CMK (cell line): ENCODE data around the gene SPTBN4.

Experiments used
- DNase-seq: peaks from one replicate; pipeline ENCODE4 v3.0.0-alpha.2; 2010; ENCODE audit warnings: low read depth

The SPTBN4 gene

DNA sequence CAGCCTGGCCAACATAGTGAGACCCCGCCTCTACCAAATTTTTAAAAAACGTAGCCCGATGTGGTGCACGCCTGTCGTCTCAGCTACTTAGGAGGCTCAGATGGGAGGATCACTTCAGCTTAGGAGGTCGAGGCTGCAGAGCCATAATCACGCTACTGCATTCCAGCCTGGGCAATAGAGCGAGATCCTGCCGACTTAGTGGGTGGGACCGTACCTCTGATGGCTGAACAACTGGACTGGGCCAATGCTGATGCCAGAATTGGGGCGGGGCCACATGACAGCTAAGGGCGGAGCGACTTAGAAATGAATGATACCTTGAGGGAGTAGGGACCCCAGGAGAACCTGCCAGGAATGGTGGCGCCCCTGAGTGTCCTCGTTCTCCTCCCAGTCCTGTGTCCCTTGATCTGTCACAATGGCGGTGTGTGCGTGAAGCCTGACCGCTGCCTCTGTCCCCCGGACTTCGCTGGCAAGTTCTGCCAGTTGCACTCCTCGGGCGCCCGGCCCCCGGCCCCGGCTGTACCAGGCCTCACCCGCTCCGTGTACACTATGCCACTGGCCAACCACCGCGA lies 137.9 kb downstream of the SPTBN4 start:
- no peak for DNase-seq

DNA sequence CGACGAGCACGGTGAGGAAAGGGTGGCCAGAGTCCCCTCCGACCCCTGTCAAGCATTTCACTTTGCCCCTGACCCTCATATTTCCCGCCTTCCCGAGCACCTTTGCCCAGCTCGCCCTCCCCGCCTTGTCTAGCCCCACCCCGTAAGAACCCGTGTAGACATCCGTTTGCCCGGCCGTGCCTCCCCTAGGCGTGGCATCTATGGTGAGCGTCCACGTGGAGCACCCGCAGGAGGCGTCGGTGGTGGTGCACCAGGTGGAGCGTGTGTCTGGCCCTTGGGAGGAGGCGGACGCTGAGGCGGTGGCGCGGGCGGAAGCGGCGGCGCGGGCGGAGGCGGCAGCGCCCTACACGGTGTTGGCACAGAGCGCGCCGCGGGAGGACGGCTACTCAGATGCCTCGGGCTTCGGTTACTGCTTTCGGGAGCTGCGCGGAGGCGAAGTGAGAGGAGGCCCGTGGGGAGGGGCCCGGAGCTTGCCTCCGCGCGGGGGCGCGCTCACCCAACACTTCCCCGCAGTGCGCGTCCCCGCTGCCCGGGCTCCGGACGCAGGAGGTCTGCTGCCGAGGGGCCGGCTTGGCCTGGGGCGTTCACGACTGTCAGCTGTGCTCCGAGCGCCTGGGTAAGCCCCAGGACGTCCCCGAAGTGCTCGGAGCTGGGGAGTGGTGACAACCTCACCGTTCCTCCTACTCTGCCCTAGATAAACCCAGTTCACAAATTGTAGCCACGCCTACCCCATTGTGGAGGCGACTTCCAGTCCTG lies 138.6 kb downstream of the SPTBN4 start:
- DNase-seq, result no peak

DNA sequence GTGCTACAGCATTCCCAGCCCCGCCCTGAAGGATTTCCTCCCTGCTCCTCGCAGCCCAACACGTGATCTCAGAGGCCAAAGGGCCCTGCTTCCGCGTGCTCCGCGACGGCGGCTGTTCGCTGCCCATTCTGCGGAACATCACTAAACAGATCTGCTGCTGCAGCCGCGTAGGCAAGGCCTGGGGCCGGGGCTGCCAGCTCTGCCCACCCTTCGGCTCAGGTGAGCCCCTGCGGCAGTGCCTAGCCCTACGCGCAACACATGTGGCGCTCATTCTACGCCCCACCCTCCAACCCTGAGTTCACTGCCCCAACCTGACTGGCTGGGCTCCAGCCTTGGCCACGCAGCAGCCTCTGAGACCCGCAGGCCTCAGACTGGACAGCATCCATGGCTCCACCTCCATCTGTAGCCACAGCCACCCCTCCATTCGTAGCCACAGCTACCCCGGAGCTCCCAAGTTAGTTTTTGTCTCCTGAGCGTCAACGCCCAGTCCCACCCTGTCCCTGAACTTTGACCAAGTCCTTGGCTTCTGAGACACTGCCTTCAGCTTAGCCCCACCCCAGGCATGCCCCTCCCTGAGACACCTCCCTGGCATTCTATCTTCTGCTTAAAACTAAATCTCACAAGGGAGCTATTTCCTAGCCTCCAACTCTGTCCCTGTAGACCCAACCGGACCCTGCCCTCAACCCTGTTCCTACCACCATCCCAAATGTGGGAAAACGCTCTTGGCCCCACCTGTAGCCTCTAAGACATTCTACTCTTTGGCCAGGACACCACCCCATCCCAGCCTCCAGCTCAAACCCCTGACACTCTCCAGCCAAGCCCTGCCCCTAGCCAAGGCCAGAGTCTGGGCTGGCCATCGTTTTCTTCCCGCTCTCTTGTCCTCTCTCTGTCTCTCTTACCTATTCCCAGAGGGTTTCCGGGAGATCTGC lies 140.8 kb downstream of the SPTBN4 start:
- no peak for DNase-seq

DNA sequence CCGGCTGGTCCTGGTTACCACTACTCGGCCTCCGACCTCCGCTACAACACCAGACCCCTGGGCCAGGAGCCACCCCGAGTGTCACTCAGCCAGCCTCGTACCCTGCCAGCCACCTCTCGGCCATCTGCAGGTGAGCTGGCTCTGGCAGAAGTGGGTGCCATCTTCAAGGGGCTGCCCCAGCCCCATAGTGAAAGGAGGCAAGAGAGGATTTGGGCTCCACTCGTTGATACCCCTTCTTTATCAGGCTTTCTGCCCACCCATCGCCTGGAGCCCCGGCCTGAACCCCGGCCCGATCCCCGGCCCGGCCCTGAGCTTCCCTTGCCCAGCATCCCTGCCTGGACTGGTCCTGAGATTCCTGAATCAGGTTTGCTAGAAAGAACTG lies 141.4 kb downstream of the SPTBN4 start:
- DNase-seq, result no peak

DNA sequence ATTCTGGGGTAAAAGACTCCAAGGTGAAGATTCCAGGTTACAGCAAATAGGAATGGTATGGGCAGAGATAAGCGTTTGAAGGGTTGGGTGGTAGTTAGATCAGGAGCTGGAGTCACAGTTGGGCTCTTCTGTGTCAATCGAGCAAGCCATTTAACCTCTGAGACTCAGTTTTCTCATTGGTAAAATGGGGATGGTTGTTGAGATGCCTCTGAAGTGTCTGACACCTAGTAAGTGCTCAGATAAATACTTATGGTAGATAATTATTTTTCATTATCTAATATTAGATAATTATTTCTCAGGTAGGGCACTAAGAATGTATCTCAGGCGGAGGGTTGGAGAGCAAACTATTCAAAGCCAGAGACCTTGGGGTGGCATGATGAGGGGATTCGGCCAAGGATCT lies 142.2 kb downstream of the SPTBN4 start:
- DNase-seq, result no peak

DNA sequence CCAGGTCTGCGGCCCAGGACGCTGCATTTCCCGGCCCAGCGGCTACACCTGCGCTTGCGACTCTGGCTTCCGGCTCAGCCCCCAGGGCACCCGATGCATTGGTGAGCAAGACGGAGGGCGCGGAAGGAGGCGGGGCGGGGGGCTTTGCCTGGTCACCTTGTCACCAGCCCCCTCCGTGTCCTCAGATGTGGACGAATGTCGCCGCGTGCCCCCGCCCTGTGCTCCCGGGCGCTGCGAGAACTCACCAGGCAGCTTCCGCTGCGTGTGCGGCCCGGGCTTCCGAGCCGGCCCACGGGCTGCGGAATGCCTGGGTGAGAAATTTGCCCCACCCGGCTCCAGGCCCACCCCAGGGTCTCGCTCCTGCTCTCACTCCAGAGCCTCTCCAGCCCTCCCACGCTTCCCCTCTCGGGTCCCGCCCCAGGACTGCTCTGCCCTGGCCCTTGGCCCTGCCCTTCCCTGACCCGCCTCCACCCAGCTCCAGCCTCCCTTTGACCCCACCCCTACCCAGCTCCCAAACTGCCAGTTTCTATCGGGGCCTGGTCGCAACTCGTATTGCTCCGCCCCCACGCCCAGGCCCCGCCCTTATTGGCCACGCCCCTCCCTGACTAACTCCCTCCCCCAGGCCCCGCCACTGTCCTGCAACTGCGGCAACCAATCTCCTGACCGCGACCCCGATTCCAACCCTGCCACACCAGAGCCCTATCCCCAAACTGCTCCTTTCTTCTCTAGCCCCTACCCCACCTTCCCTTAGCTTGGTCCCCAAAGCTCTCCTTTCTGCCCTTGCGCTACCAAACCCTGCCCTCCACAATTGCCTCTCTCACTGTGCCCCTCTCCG lies 143.0 kb downstream of the SPTBN4 start:
- DNase-seq, result peak; percentile 94

DNA sequence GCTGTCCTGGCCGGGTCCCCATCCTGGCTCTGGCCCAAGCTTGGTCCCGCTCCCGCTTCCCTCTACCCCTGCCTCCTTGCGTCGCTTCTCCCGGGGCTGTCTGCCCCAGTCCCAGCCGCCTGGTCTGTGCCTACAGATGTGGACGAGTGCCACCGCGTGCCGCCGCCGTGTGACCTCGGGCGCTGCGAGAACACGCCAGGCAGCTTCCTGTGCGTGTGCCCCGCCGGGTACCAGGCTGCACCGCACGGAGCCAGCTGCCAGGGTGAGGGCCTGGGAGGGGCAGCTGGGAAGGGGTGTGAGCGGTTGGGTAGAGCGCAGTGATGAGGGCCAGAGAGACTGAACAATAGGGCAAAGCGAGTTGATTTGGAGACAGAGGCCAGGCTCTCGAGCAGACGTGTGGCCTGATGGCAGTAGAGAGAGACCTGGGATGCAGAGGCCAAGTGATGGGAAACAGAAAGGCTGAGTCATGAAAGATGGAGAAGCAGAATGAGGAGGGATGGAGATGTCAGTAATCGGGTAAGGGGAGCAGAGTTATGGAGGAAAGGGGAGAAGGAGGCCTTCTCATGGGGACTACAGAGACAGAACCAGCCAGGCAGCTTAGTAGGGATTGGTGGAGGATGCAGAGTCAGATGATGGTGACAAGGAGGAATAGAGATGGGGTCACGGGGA lies 143.7 kb downstream of the SPTBN4 start:
- no peak for DNase-seq

DNA sequence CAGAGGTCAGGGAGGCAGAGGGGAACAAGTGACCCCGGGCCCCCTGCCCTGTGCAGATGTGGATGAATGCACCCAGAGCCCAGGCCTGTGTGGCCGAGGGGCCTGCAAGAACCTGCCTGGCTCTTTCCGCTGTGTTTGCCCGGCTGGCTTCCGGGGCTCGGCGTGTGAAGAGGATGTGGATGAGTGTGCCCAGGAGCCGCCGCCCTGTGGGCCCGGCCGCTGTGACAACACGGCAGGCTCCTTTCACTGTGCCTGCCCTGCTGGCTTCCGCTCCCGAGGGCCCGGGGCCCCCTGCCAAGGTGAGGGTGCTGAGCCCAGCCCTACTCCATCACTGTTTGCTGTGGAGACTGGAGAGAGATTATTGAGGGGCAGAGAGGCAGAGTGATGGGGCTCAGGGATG lies 144.3 kb downstream of the SPTBN4 start:
- DNase-seq, result no peak

DNA sequence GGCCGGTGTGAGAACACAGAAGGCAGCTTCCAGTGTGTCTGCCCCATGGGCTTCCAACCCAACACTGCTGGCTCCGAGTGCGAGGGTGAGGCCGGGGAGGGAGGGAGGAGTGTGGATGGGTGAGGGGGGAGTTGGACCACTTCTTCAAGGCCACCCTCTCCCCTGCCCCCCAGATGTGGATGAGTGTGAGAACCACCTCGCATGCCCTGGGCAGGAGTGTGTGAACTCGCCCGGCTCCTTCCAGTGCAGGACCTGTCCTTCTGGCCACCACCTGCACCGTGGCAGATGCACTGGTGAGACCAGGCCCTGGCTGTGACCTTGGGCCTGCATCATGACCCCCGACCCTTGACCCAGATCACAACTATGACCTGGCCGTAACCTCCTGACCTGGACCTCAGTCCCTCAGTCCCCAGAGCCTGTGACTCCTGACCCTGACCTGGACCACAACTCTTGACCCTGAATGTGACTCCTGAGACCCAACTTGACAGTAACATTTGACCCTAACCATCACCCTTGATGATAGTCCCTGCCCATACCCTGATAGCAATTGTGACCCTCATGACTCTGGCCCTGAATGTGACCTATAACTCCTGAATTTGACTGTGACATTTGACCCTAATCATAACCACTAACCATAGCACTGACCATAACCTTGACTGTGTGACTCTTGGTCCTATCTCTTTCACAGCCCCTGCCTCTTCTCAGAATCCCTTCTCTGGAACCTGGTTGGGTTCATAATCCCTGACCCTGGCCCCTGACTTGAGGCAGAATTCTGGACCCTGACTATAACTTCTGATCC lies 145.3 kb downstream of the SPTBN4 start:
- DNase-seq, result no peak

DNA sequence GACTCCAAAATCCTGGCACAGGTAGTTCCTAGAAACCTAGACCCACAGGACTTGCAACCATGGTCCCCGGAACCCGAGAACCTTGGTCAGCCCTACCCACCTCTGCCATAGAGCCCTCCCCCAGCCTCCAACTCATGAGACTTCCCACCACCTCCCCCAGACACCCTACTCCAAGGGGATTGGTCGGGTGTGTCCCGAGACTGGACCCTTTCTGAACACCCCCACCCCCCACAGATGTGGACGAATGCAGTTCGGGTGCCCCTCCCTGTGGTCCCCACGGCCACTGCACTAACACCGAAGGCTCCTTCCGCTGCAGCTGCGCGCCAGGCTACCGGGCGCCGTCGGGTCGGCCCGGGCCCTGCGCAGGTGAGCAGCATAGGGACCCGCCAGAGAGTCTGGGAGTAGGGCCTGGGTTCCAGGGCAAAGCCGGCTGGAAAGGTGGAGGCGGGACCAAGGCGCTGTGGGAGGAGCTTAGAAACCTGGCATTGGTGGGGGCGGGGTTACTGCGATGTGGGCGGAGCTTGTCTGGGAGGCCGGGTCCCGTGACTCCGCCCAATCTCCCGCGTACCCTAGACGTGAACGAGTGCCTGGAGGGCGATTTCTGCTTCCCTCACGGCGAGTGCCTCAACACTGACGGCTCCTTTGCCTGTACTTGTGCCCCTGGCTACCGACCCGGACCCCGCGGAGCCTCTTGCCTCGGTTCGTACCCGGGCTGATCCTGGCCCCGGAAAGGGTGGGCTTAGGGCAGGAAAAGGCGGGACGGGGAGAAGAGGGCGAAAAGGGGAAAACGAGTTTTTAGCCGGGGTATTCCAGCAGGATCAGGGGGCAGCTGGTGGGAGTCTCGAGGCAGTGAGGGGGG lies 146.3 kb downstream of the SPTBN4 start:
- DNase-seq, result no peak

DNA sequence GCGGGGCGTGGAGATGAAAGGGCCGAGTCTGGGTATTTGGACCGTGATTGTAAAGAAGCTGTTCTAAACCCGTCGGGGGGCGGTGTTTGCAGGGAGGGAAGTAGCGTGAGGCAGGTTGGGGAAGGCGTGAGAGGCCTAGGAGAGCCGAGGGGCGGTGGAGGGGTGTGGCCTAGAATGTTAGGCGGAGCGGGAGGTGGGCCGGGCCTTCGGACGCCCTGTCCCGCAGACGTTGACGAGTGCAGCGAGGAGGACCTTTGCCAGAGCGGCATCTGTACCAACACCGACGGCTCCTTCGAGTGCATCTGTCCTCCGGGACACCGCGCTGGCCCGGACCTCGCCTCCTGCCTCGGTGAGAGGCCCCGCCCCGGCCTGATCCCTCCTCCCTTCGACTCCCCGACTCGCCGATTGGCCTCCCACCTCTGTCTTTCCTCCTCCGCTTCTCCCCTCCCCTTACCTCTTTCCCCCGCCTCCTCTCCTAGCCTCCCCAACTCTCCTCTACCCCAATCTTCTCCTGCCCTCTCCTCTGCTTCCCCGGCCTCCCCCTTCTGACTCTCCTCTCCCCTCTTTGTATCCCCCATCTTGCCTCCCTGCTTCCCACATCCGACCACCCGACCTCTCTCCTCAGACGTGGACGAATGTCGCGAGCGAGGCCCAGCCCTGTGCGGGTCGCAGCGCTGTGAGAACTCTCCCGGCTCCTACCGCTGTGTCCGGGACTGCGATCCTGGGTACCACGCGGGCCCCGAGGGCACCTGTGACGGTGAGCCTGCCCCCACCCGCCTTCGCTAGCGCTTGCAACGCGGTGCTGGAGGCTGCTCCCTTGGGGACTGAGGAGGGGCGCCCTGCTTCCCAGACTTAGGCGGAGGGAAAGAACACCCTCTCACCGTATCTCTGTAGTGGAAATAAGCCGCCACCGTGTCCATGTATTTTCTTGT lies 147.2 kb downstream of the SPTBN4 start:
- DNase-seq, result peak; percentile 81

DNA sequence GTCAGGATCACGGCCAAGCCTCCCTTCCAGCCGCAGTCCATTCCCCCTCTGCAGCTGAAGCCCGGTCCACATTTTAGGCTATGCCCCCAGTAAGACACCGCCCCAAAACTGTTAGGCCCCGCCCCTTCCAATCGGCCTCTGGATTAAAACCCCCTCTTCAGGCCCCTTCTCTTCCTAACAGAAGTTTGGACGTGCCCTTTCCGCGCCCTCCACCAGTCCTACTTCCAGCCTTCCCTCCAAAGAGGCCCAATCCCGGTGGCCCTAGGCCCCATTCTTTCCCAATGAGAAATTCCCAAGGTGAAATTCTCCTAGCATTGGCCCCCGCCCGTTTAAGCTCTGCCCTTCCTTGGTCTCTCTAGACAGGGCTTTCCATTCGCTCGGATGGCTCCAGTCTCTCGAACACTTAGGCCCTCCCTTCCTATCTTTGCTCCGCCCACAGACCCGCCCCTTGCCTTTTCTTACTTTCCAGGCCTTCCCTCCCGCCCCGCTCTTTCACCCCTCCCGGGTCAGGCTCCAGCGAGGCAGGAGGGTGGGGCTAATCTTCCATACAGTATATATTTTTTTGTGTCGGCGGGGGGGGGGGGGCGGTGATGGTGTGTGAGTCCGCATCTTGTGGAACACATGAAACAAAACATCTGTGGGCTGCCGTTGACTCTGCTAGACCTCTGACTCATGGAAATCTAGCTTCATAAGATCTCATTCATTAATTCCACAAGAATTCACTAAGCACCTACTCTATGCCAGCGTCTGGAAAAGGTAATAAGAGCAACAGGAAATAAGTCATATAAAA lies 148.0 kb downstream of the SPTBN4 start:
- no peak for DNase-seq

DNA sequence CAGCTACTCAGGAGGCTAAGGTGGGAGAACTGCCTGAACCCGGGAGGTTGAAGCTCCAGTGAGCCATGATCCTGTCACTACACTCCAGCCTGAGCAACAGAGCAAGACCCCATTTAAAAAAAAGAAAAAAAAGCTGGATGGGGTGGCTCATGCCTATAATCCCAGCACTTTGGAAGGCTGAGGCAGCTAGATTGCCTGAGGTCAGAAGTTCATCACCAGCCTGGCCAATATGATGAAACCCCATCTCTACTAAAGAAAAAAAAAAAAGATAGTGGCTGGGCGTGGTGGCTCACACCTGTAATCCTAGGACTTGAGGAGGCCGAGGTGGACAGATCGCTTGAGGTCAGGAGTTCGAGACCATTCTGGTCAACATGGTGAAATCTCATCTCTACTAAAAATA lies 149.4 kb downstream of the SPTBN4 start:
- DNase-seq, result no peak

DNA sequence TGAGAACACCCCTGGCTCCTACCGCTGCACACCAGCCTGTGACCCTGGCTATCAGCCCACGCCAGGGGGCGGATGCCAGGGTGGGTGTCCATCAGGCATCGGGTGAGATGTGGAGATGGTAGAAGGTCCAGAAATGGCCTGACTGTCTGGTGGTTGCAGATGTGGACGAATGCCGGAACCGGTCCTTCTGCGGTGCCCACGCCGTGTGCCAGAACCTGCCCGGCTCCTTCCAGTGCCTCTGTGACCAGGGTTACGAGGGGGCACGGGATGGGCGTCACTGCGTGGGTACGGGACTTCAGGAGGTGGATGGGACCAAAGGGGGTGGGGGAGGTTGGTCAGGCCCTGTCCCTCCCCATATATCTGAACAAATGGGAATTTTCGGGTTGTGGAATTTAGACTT lies 150.1 kb downstream of the SPTBN4 start:
- DNase-seq, result no peak

DNA sequence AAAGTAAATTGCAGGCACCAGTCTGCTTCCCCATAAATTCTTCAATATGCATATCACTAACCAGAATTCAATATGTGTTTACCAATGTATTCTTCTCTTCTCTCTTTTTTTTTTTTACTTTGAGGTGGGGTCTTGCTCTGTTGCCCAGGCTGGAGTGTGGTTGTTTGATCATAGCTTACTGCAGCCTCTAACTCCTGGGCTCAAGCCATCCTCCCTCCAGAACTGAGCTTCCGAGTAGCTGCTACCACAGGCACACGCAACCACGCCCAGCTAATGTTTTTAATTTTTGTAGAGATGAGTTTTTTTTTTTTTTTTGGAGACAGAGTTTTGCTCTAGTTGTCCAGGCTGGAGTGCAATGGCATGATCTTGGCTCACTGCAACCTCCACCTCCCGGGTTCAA lies 151.2 kb downstream of the SPTBN4 start:
- no peak for DNase-seq

DNA sequence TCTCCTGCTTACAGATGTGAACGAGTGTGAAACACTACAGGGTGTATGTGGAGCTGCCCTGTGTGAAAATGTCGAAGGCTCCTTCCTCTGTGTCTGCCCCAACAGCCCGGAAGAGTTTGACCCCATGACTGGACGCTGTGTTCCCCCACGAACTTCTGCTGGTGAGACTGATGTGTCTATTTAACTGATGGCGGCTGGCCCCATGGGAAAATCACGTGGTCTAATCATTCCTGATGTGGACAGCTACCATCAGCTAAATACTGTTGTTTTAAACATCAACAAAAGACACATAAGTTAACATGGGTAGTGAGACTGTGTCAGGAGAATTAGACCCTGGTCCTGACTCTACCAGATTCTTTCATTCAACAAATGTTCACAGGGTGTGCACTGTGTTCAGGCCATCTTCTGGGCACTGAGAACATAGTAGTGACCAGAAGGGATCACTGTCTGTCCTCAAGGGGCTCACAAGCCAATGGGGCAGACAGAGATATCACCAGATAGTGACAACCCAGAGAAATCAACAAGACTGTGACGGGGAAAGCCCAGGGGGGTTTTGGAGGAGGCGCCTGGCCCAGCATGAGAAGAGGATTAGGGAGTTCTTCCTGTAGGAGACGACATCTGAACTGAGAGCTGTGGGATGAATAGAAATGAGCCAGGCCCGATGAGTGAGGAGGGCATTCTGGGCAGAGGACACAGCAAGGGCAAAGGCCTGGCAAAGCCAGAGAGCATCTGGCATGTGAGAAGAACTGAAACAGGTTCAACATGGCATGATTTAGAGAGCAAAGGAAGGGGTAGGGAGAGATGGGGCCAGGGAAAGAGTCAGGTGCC lies 152.7 kb downstream of the SPTBN4 start:
- DNase-seq, result no peak

DNA sequence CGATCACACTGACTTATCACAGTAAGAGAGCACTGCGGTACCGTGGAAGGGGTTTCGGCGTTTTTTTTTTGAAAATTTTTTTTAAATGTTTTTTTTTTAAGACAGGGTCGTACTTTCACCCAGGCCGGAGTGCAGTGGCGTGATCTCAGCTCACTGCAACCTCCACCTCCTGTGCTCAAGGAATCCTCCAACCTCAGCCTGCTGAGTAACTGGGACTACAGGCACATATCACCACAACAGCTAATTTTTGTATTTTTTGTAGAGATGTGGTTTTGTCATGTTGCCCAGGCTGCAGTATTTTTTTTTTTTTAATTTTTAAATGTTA lies 153.3 kb downstream of the SPTBN4 start:
- DNase-seq, result no peak
